HCT116 (cell line): ENCODE results near the gene SVEP1. TPM values are rescaled to one million over a fixed set of nuclear protein-coding genes. Genes with fewer than 3 reads are reported as not detected.

Experiments used
- ATAC-seq: fragments of 200-7000 bp; cut with Tn5 transposase; 2 replicates; pipeline ENCODE4 v1.9.1; 2020; ENCODE audit warnings: mild to moderate bottlenecking, moderate library complexity
- BruUV-seq: library from RNA; stranded (reverse); fragments of 400-500 nt; replicated peaks from 2 replicates; lab custom pipeline; 2021; lab: Mats Ljungman, UMichigan
- CTCF ChIA-PET: fragments of 300-600 bp; sonication (Branson Sonifier 250); formaldehyde crosslinking; loops from one replicate; lab custom pipeline; 2021; ENCODE audit warnings: antibody characterized with exemption; lab: Charles Lee
- POLR2A ChIA-PET: fragments of 300-600, 350-600 bp; sonication (Branson Sonifier 250); formaldehyde crosslinking; loops from one replicate; lab custom pipeline; 2021; ENCODE audit warnings: antibody characterized with exemption; lab: Charles Lee
- RAD21 ChIA-PET, 2 experiments: fragments of 300-600 bp; sonication (Branson Sonifier 250); formaldehyde crosslinking; loops; one replicate each; lab custom pipeline; 2023; ENCODE audit warnings: low total read pairs in 2 of 2; ENCODE audit not compliant: uncharacterized antibody in 2 of 2, unreplicated experiment in 2 of 2, low non-redundant PET in 1 of 2; lab: Charles Lee
- DNase-seq: peaks from one replicate; pipeline ENCODE4 v3.0.0-alpha.2; 2010; ENCODE audit warnings: low read depth, low spot score
- H2AFZ ChIP-seq: fragments of 200-600 bp; shearing (Covaris generic), sonication (generic); 2 replicates; pipeline ENCODE4 v1.6.1; 2017; ENCODE audit warnings: low read depth, mixed run types, mixed read lengths, antibody characterized with exemption, low read length; ENCODE audit not compliant: poor library complexity, severe bottlenecking
- H3K27ac ChIP-seq: 2 replicates; pipeline ENCODE4 v1.5.1; 2012; ENCODE audit warnings: low read depth, low read length
- H3K27me3 ChIP-seq: fragments of 200-600 bp; sonication (generic); 2 replicates; pipeline ENCODE4 v1.6.1; 2016; ENCODE audit warnings: mixed run types, low read length, mixed read lengths; ENCODE audit not compliant: insufficient read depth
- H3K36me3 ChIP-seq, 2 experiments: fragments of 200-500 bp in 1 of 2; fragments of 200-600 bp in 1 of 2; sonication (Bioruptor generic) in 1 of 2; sonication (generic) in 1 of 2; 2 replicates each; pipeline versions ENCODE4 v1.5.1 to v1.6.1; 2014 to 2016; ENCODE audit warnings: low read length in 2 of 2, inconsistent platforms in 1 of 2, mixed read lengths in 1 of 2, mixed run types in 1 of 2; ENCODE audit not compliant: insufficient read depth in 2 of 2, control insufficient read depth in 1 of 2
- H3K4me1 ChIP-seq, 2 experiments: fragments of 200-600 bp in 1 of 2; sonication (generic) in 1 of 2; 2 replicates each; pipeline versions ENCODE4 v1.5.1 to v1.6.1; 2012 to 2017; ENCODE audit warnings: low read length in 2 of 2, inconsistent platforms in 1 of 2, mild to moderate bottlenecking in 1 of 2, mixed read lengths in 1 of 2, mixed run types in 1 of 2, moderate library complexity in 1 of 2; ENCODE audit not compliant: insufficient read depth in 2 of 2, control insufficient read depth in 1 of 2
- H3K4me2 ChIP-seq: fragments of 200-600 bp; sonication (generic); 2 replicates; pipeline ENCODE4 v1.6.1; 2017; ENCODE audit warnings: mixed run types, low read length, mixed read lengths
- H3K4me3 ChIP-seq, 2 experiments: fragments of 200-600 bp in 1 of 2; sonication (generic) in 1 of 2; replicated peaks in 1 of 2; 2 replicates each; pipeline ENCODE4 v1.5.1; 2011 to 2016; ENCODE audit warnings: low read length in 2 of 2, control low read depth in 1 of 2, low read depth in 1 of 2, mild to moderate bottlenecking in 1 of 2, mixed read lengths in 1 of 2, mixed run types in 1 of 2
- H3K79me2 ChIP-seq: fragments of 200-600 bp; sonication (generic); 2 replicates; pipeline ENCODE4 v1.6.1; 2017; ENCODE audit warnings: mild to moderate bottlenecking, mixed run types, low read length, moderate library complexity, mixed read lengths; ENCODE audit not compliant: insufficient read depth
- H3K9ac ChIP-seq: fragments of 200-600 bp; sonication (generic); 2 replicates; pipeline ENCODE4 v1.6.1; 2016; ENCODE audit warnings: low read length, mixed read lengths
- H3K9me2 ChIP-seq: fragments of 200-600 bp; sonication (generic), shearing (Covaris generic); 2 replicates; pipeline ENCODE4 v1.6.1; 2017; ENCODE audit warnings: mixed run types, mild to moderate bottlenecking, moderate library complexity; ENCODE audit not compliant: insufficient read depth
- H3K9me3 ChIP-seq, 2 experiments: fragments of 200-500 bp in 1 of 2; fragments of 200-600 bp in 1 of 2; sonication (Bioruptor generic) in 1 of 2; sonication (generic) in 1 of 2; 2 replicates each; pipeline ENCODE4 v1.6.1; 2014 to 2017; ENCODE audit warnings: low read length in 2 of 2, mixed read lengths in 2 of 2, inconsistent platforms in 1 of 2, low read depth in 1 of 2, mild to moderate bottlenecking in 1 of 2, mixed run types in 1 of 2, moderate library complexity in 1 of 2; ENCODE audit not compliant: control insufficient read depth in 1 of 2, insufficient read depth in 1 of 2
- H4K20me1 ChIP-seq: fragments of 200-600 bp; sonication (generic), shearing (Covaris generic); 2 replicates; pipeline ENCODE4 v1.6.1; 2017; ENCODE audit warnings: mixed run types, mild to moderate bottlenecking, moderate library complexity; ENCODE audit not compliant: insufficient read depth
- CEBPB ChIP-seq: IDR thresholded peaks from 2 replicates; pipeline ENCODE4 v1.6.1; 2012; ENCODE audit warnings: low read depth
- ELF1 ChIP-seq: IDR thresholded peaks from 2 replicates; pipeline ENCODE4 v1.6.1; 2012; ENCODE audit warnings: low read depth, borderline replicate concordance
- EZH2phosphoT487 ChIP-seq: fragments of 200-600 bp; IDR thresholded peaks from 2 replicates; pipeline ENCODE4 v1.6.1; 2018; ENCODE audit warnings: antibody characterized with exemption, borderline replicate concordance
- POLR2AphosphoS5 ChIP-seq: IDR thresholded peaks from 2 replicates; pipeline ENCODE4 v1.6.1; 2011; ENCODE audit warnings: mild to moderate bottlenecking, low read depth, low read length, moderate library complexity
- SP1 ChIP-seq: IDR thresholded peaks from 2 replicates; pipeline ENCODE4 v1.6.1; 2012; ENCODE audit warnings: low read depth
- SRF ChIP-seq: IDR thresholded peaks from 2 replicates; pipeline ENCODE4 v1.6.1; 2012; ENCODE audit warnings: low read depth
- TCF7L2 ChIP-seq: IDR thresholded peaks from 2 replicates; pipeline ENCODE4 v1.7.0; 2011; ENCODE audit warnings: borderline replicate concordance, inconsistent platforms; ENCODE audit not compliant: insufficient read depth, insufficient read length; ENCODE audit errors: extremely low read depth
- YY1 ChIP-seq: IDR thresholded peaks from 2 replicates; pipeline ENCODE4 v1.6.1; 2011; ENCODE audit warnings: low read length, low read depth, moderate library complexity, mild to moderate bottlenecking; ENCODE audit not compliant: insufficient replicate concordance; ENCODE audit errors: extremely low read depth
- ZFX ChIP-seq: fragments of 450-650 bp; IDR thresholded peaks from 2 replicates; pipeline ENCODE4 v1.6.1; 2017
- intact Hi-C: fragments of 100-400 bp; cut with micrococcal nuclease; formaldehyde crosslinking; loops from 2 replicates; pipeline ENCODE4 v1.10.0; 2022
- total RNA-seq: library from RNA; stranded (reverse); gene quantifications from one replicate; pipeline ENCODE4 v1.2.1, GENCODE V29; 2021; ENCODE audit not compliant: unreplicated experiment
- TF ChIP-seq, protein P1 (sequence below): IDR thresholded peaks from 2 replicates; pipeline ENCODE4 v1.6.1; 2012
- TF ChIP-seq, protein P2 (sequence below): IDR thresholded peaks from 2 replicates; pipeline ENCODE4 v1.6.1; 2012; ENCODE audit warnings: low read depth

SVEP1 gene
- total RNA-seq, 1 experiment from 2014 or later: 0.15 TPM

DNA sequence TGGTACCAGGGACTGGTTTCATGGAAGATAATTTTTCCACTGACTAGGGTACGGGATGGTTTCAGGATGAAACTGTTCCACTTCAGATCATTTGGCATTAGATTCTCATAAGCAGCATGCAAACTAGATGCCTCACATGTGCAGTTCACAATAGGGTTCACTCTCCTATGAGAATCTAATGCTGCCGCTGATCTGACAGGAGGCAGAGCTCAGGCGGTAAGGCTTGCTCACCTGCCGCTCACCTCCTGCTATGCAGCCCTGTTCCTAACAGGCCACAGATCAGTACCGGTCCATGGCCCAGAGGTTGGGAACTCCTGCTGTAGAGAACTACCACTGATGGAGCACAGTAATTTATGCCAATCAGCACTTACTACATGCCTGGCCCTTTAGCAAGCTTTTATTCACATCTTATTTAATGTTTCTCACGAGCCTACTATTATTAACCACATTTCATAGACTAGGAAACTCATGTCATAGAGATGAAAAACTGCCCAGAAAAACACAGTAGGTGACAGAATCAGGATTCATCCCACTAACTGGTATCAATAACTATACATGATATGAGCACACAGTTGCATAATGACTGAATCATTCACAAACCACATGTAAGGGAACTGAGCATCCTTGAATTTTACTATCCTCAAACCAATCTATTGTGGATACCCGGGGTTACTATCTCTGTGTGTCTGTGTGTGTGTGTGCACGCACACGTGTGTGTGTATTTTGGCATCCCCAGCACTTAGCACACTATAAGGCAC is 46.5 kb downstream of the SVEP1 start:
- Histone ChIP-seq H2AFZ (no peak overlapping the region), H3K79me2 (no peaks in the 10 kb centered on the region), H3K4me3 (no peak overlapping the region), H3K27ac (no peak overlapping the region), H3K4me2 (no peak overlapping the region), H3K36me3 (no peaks in the 10 kb centered on the region), H3K27me3 (no peaks in the 10 kb centered on the region), H4K20me1 (no peaks in the 10 kb centered on the region), H3K9me2 (no peaks in the 10 kb centered on the region), H3K9ac (no peak overlapping the region), H3K9me3 (no peaks in the 10 kb centered on the region), H3K4me1 (peaks cover 0 to 5% of the 10 kb centered on the region in 2 experiments; a peak in 1 of 4 replicates)
- intact Hi-C loops: no loop called here
- POLR2A ChIA-PET: no interaction called here
- CTCF ChIA-PET: no interaction called here
- BruUV-seq: no TSS peak
- DNase-seq (no peak), ATAC-seq (no peak)
- TF ChIP-seq ZFX: no peak
- TF ChIP-seq ELF1: no peak
- no peak for TF ChIP-seq EZH2phosphoT487
- TF ChIP-seq, protein P1, sequence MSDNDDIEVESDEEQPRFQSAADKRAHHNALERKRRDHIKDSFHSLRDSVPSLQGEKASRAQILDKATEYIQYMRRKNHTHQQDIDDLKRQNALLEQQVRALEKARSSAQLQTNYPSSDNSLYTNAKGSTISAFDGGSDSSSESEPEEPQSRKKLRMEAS: no peak
- TF ChIP-seq POLR2AphosphoS5: no peak
- TF ChIP-seq CEBPB: no peak
- no peak for TF ChIP-seq SRF
- no peak for TF ChIP-seq TCF7L2
- TF ChIP-seq, protein P2, sequence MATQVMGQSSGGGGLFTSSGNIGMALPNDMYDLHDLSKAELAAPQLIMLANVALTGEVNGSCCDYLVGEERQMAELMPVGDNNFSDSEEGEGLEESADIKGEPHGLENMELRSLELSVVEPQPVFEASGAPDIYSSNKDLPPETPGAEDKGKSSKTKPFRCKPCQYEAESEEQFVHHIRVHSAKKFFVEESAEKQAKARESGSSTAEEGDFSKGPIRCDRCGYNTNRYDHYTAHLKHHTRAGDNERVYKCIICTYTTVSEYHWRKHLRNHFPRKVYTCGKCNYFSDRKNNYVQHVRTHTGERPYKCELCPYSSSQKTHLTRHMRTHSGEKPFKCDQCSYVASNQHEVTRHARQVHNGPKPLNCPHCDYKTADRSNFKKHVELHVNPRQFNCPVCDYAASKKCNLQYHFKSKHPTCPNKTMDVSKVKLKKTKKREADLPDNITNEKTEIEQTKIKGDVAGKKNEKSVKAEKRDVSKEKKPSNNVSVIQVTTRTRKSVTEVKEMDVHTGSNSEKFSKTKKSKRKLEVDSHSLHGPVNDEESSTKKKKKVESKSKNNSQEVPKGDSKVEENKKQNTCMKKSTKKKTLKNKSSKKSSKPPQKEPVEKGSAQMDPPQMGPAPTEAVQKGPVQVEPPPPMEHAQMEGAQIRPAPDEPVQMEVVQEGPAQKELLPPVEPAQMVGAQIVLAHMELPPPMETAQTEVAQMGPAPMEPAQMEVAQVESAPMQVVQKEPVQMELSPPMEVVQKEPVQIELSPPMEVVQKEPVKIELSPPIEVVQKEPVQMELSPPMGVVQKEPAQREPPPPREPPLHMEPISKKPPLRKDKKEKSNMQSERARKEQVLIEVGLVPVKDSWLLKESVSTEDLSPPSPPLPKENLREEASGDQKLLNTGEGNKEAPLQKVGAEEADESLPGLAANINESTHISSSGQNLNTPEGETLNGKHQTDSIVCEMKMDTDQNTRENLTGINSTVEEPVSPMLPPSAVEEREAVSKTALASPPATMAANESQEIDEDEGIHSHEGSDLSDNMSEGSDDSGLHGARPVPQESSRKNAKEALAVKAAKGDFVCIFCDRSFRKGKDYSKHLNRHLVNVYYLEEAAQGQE: no peak
- TF ChIP-seq YY1: no peak
- no peak for TF ChIP-seq SP1
- RAD21 ChIA-PET: no interaction called here
